GM12878 (cell line): ENCODE measurements around the gene TPGS2. TPM values are rescaled to one million over a fixed set of nuclear protein-coding genes. Genes with fewer than 3 reads are reported as not detected.

Experiments used
- ATAC-seq: fragments of 200-7000 bp; cut with Tn5 transposase; 3 replicates; pipeline ENCODE4 v1.9.1; 2020; ENCODE audit warnings: mild to moderate bottlenecking, moderate library complexity
- BruUV-seq: library from RNA; stranded (reverse); fragments of 400-500 nt; replicated peaks from 2 replicates; lab custom pipeline; 2021; lab: Mats Ljungman, UMichigan
- CTCF ChIA-PET: fragments of 300-600 bp; sonication (Branson Sonifier 250); formaldehyde crosslinking; extraction: SDS; loops from one replicate; lab custom pipeline; 2021; ENCODE audit warnings: inconsistent platforms; lab: Yijun Ruan, JAX
- POLR2A ChIA-PET: fragments of 350-600 bp; formaldehyde crosslinking; extraction: SDS; loops from one replicate; lab custom pipeline; 2021; ENCODE audit warnings: inconsistent platforms; lab: Charles Lee
- RAD21 ChIA-PET: fragments of 300-600 bp; sonication (Branson Sonifier 250); formaldehyde crosslinking; loops from one replicate; lab custom pipeline; 2023; ENCODE audit warnings: antibody characterized with exemption; ENCODE audit not compliant: unreplicated experiment; lab: Charles Lee
- SMC1A ChIA-PET: fragments of 300-600 bp; sonication (Branson Sonifier 250); formaldehyde crosslinking; loops from one replicate; lab custom pipeline; 2023; ENCODE audit not compliant: unreplicated experiment, uncharacterized antibody; lab: Charles Lee
- DNase-seq: peaks from one replicate; pipeline ENCODE4 v3.0.0-alpha.2; 2011; ENCODE audit warnings: low read depth, low spot score
- FAIRE-seq: peaks from 3 replicates; lab custom pipeline; 2011; peaks lifted over from hg19 to GRCh38; lab: Jason Lieb, UNC
- H2AFZ ChIP-seq: 2 replicates; pipeline ENCODE4 v1.6.0; 2011; ENCODE audit warnings: low read depth, low read length, control low read depth; ENCODE audit not compliant: control insufficient read depth
- H3K27ac ChIP-seq: 2 replicates; pipeline ENCODE4 v1.5.1; 2011; ENCODE audit warnings: control low read depth; ENCODE audit not compliant: control insufficient read depth, insufficient read depth
- H3K27me3 ChIP-seq, 2 experiments: replicated peaks in 1 of 2; 2 replicates each; pipeline versions ENCODE4 v1.6.0 to v1.6.1; 2011; ENCODE audit warnings: low read length in 1 of 2; ENCODE audit not compliant: control insufficient read depth in 2 of 2, insufficient read depth in 2 of 2
- H3K36me3 ChIP-seq, 2 experiments: 2 replicates each; pipeline ENCODE4 v1.5.1; 2011; ENCODE audit warnings: low read length in 1 of 2; ENCODE audit not compliant: control insufficient read depth in 2 of 2, insufficient read depth in 2 of 2
- H3K4me1 ChIP-seq: 2 replicates; pipeline ENCODE4 v1.6.1; 2011; ENCODE audit warnings: mild to moderate bottlenecking, low read length, moderate library complexity, mixed read lengths; ENCODE audit not compliant: control insufficient read depth, insufficient read depth
- H3K4me2 ChIP-seq: 2 replicates; pipeline ENCODE4 v1.6.0; 2011; ENCODE audit warnings: control low read depth; ENCODE audit not compliant: control insufficient read depth, insufficient read depth
- H3K4me3 ChIP-seq: fragments of 200-600 bp; sonication (generic); 2 replicates; pipeline ENCODE4 v1.5.1; 2016
- H3K79me2 ChIP-seq: 2 replicates; pipeline ENCODE4 v1.6.0; 2011; ENCODE audit warnings: low read length; ENCODE audit not compliant: control insufficient read depth, insufficient read depth
- H3K9ac ChIP-seq: 2 replicates; pipeline ENCODE4 v1.8.0; 2011; ENCODE audit warnings: low read length, control low read depth, mixed read lengths; ENCODE audit not compliant: control insufficient read depth, insufficient read depth
- H3K9me3 ChIP-seq: replicated peaks from 3 replicates; pipeline ENCODE4 v1.5.1; 2011; ENCODE audit warnings: mild to moderate bottlenecking, low read length; ENCODE audit not compliant: control insufficient read depth, insufficient read depth
- H4K20me1 ChIP-seq: 2 replicates; pipeline ENCODE4 v1.6.0; 2011; ENCODE audit not compliant: control insufficient read depth, insufficient read depth
- CBX3 ChIP-seq: fragments of 200-600 bp; sonication (generic); IDR thresholded peaks from 2 replicates; pipeline ENCODE4 v1.6.1; 2016; ENCODE audit warnings: low read depth, borderline replicate concordance
- IKZF2 ChIP-seq, 2 experiments: fragments of 450-650 bp; IDR thresholded peaks; 2 replicates each; pipeline ENCODE4 v1.6.1; 2017; ENCODE audit warnings: mild to moderate bottlenecking in 2 of 2, moderate library complexity in 2 of 2
- NFXL1 ChIP-seq: fragments of 450-650 bp; IDR thresholded peaks from 2 replicates; pipeline ENCODE4 v1.6.1; 2017; ENCODE audit warnings: antibody characterized with exemption, mild to moderate bottlenecking, borderline replicate concordance
- NR2C2 ChIP-seq: IDR thresholded peaks from 2 replicates; pipeline ENCODE4 v1.6.1; 2011; ENCODE audit warnings: borderline replicate concordance, low read depth; ENCODE audit not compliant: control insufficient read depth, insufficient read length
- PAX8 ChIP-seq: fragments of 450-650 bp; IDR thresholded peaks from 2 replicates; pipeline ENCODE4 v1.6.1; 2017; ENCODE audit warnings: mild to moderate bottlenecking, moderate library complexity
- PKNOX1 ChIP-seq: fragments of 450-650 bp; IDR thresholded peaks from 2 replicates; pipeline ENCODE4 v1.6.1; 2016; ENCODE audit warnings: mild to moderate bottlenecking
- RCOR1 ChIP-seq: conservative IDR thresholded peaks from 2 replicates; pipeline ENCODE4 v1.6.1; 2012; ENCODE audit warnings: low read depth, low read length, improper control_type of control experiment
- TBL1XR1 ChIP-seq: IDR thresholded peaks from 2 replicates; pipeline ENCODE4 v1.6.1; 2012; ENCODE audit warnings: low read depth, low read length, improper control_type of control experiment
- ZNF217 ChIP-seq: fragments of 450-650 bp; IDR thresholded peaks from 2 replicates; pipeline ENCODE4 v1.6.1; 2017; ENCODE audit warnings: antibody characterized with exemption, mild to moderate bottlenecking
- ZNF622 ChIP-seq: fragments of 450-650 bp; IDR thresholded peaks from 2 replicates; pipeline ENCODE4 v1.6.1; 2017; ENCODE audit warnings: mild to moderate bottlenecking, inconsistent platforms
- WGBS: methylation state at CpG from one replicate; pipeline ENCODE4 v1.1.6; 2016; ENCODE audit warnings: low lambda C conversion rate; ENCODE audit not compliant: insufficient replicate concordance, insufficient coverage; ENCODE audit errors: missing lambda C conversion rate; 5-methylcytosine and 5-hydroxymethylcytosine counted together
- in situ Hi-C: fragments of 300-500 bp; cut with MboI; formaldehyde crosslinking; loops from 9 replicates; pipeline ENCODE4 v1.14.3; 2018; ENCODE audit warnings: mixed read lengths
- intact Hi-C: fragments of 100-400 bp; cut with micrococcal nuclease; formaldehyde crosslinking; loops from one replicate; pipeline ENCODE4 v1.14.2; 2022; ENCODE audit not compliant: unreplicated experiment
- polyA plus RNA-seq, 11 experiments: library from polyadenylated mRNA; depleted of rRNA in 4 of 11; unstranded in 6 of 11; stranded (reverse) in 5 of 11; fragments of >200 nt; fragmentation: Nextera tagmentation in 4 of 11; fragmentation: Illumina TruSeq in 1 of 11; extraction: Ambion mirVana in 4 of 11; extraction: Trizol in 1 of 11; gene quantifications; 1 replicate in 1 of 11; 2 replicates in 10 of 11; pipeline versions ENCODE4 v1.2.1 to v1.2.3, GENCODE V29; 2011 to 2016; ENCODE audit warnings: inconsistent platforms in 2 of 11, missing spikeins in 2 of 11, low read depth in 1 of 11
- total RNA-seq, 4 experiments: library from RNA; depleted of rRNA in 3 of 4; stranded (reverse); fragments of >200 nt in 3 of 4; fragmentation: Illumina TruSeq in 1 of 4; extraction: Trizol in 1 of 4; gene quantifications; 2 replicates each; pipeline versions ENCODE4 v1.2.1 to v1.2.3, GENCODE V29; 2013 to 2021
- TF ChIP-seq, protein P1 (sequence below), 3 experiments: IDR thresholded peaks in 2 of 3; conservative IDR thresholded peaks in 1 of 3; 2 replicates each; pipeline ENCODE4 v1.5.1; 2011; ENCODE audit warnings: low read depth in 3 of 3, low read length in 3 of 3, mild to moderate bottlenecking in 3 of 3, control low read depth in 2 of 3, moderate library complexity in 2 of 3, inconsistent platforms in 1 of 3, mixed read lengths in 1 of 3; ENCODE audit not compliant: control insufficient read depth in 2 of 3, insufficient read depth in 1 of 3; ENCODE audit errors: extremely low read depth in 1 of 3

The TPGS2 gene
- total and polyA plus RNA-seq, 10 of the 15 experiments (the other 5 are each of a cell fraction or from before 2014, with no cell fraction given): 39.8 to 181 (median 88.9) TPM

DNA sequence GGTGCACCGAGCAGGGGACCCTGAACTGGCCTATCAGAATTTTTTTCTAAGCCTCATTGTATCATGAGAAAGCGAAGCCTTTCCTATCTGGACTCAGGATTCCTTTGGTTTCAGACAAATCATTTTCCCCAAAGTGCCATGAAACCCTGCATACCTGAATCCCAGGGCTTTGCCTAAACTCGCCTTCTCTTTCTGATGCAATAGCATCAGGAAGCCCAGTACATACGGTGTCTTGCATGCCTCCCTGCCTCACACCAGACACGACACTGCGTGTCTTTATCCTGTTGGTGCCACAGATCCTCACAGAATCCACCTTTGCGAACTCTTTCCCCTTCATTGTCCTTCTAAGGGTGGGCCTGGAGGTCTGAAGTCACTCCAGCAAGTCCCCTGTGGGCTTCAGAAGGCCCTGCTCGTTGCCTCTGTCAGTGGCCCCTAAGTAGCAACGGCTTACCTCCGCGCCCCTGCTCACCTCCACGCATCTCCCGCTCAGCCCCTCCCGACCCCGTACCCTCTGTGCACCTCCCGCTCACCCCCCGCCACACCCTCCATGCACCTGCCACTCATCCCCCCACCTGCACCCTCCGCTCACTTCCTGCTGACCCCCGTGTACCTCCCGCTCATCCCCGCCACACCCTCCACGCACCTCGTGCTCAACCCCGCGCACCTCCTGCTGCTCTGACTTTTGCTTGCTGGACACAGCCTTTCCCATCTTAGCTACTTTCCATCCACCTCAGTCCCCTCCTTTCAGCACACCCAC, 83.4 kb downstream of the TPGS2 start (continued):
- TF ChIP-seq PAX8 (no peak), TBL1XR1 (no peak), RCOR1 (no peak), CBX3 (no peak), PKNOX1 (no peak)
- TF ChIP-seq, protein P1, sequence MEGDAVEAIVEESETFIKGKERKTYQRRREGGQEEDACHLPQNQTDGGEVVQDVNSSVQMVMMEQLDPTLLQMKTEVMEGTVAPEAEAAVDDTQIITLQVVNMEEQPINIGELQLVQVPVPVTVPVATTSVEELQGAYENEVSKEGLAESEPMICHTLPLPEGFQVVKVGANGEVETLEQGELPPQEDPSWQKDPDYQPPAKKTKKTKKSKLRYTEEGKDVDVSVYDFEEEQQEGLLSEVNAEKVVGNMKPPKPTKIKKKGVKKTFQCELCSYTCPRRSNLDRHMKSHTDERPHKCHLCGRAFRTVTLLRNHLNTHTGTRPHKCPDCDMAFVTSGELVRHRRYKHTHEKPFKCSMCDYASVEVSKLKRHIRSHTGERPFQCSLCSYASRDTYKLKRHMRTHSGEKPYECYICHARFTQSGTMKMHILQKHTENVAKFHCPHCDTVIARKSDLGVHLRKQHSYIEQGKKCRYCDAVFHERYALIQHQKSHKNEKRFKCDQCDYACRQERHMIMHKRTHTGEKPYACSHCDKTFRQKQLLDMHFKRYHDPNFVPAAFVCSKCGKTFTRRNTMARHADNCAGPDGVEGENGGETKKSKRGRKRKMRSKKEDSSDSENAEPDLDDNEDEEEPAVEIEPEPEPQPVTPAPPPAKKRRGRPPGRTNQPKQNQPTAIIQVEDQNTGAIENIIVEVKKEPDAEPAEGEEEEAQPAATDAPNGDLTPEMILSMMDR (IDR thresholded peaks at IDR 0.05 in 2 of 3, conservative IDR thresholded peaks at IDR 0.05 in 1 of 3; ENCODE audit: control insufficient read depth in 2 of 3, extremely low read depth in 1 of 3, insufficient read depth in 1 of 3, low read depth in 3 of 3, low read length in 3 of 3): no peak

GRCh38 chr18:36744261-36744876, 84.4 kb downstream of the TPGS2 start:
- intact Hi-C loops: no loop called here
- H4K20me1 ChIP-seq: no peaks in the 10 kb centered on the region
- H2AFZ ChIP-seq: no peak overlapping the region
- BruUV-seq: no TSS peak
- DNase-seq: no peak
- no peak for TF ChIP-seq NFXL1
- TF ChIP-seq ZNF217: no peak
- TF ChIP-seq IKZF2 (IDR thresholded peaks at IDR 0.05): no peak
- no peak for TF ChIP-seq NR2C2
- TF ChIP-seq ZNF622: no peak
- TF ChIP-seq, all 136 proteins: peak for 0
- no peak overlapping the region for H3K4me2 ChIP-seq
- no peak overlapping the region for H3K9ac ChIP-seq
- ATAC-seq: no peak
- SMC1A ChIA-PET: no interaction called here
- H3K4me1 ChIP-seq: peaks cover 2% of the 10 kb centered on the region
- FAIRE-seq: no peak
- RAD21 ChIA-PET: interaction anchor here (0.6 kb wide), 1 partner anchor 632 kb away, joined by 3 read pairs; no protein-coding TSS in a partner anchor
- POLR2A ChIA-PET: no interaction called here
- in situ Hi-C loops: no loop called here
- no peak overlapping the region for H3K27ac ChIP-seq
- no peaks in the 10 kb centered on the region; the same call in 2 of the 3 replicates for H3K9me3 ChIP-seq
- no peaks in the 10 kb centered on the region; a peak in 1 of 4 replicates for H3K36me3 ChIP-seq
- H3K4me3 ChIP-seq: no peak overlapping the region
- no peaks in the 10 kb centered on the region for H3K27me3 ChIP-seq
- no peaks in the 10 kb centered on the region for H3K79me2 ChIP-seq
- CTCF ChIA-PET: no interaction called here
- WGBS: 56% methylated on average over 6 of the region's 6 CpGs
